Upper lobe of left lung (tissue), 4 donors: ENCODE data around the gene PEX5L.

Experiments
- CTCF ChIP-seq, 6 experiments: fragments of 450-650 bp in 4 of 6; fragments of 200-600 bp in 2 of 6; sonication (generic) in 2 of 6; IDR thresholded peaks; one replicate each; pipeline ENCODE4 v1.5.1; 2016 to 2019; ENCODE audit warnings: antibody characterized with exemption in 6 of 6
- EP300 ChIP-seq, 4 donors: sonication (generic); formaldehyde crosslinking; IDR thresholded peaks; one replicate each; pipeline ENCODE4 v1.5.1; 2017; ENCODE audit warnings: antibody characterized with exemption in 4 of 4, control low read depth in 2 of 4
- POLR2A ChIP-seq, 4 donors: fragments of 450-650 bp; IDR thresholded peaks; one replicate each; pipeline ENCODE4 v1.5.1; 2016 to 2017; ENCODE audit warnings: antibody characterized with exemption in 4 of 4, mild to moderate bottlenecking in 2 of 4

- TF ChIP-seq POLR2A (IDR thresholded peaks at IDR 0.05) (no peak), CTCF (IDR thresholded peaks at IDR 0.05) (no peak), EP300 (IDR thresholded peaks at IDR 0.05) (no peak)
Measured at GRCh38 chr3:179921500-179921899, 115.2 kb downstream of the PEX5L start.
